Common myeloid progenitor, CD34-positive (primary cell): ENCODE data around the gene MASP2.
"Not testable (repeated sequence)": the region's sequence is repeated elsewhere in the genome, so short reads cannot be mapped to it uniquely, and the experiment has no call there.

Source experiments
- CTCF ChIA-PET: fragments of 350-600 bp; sonication (Branson Sonifier 250); formaldehyde crosslinking; loops from one replicate; lab custom pipeline; 2021; ENCODE audit warnings: antibody characterized with exemption; lab: Charles Lee
- POLR2A ChIA-PET: fragments of 350-600 bp; sonication (Branson Sonifier 250); formaldehyde crosslinking; loops from one replicate; lab custom pipeline; 2021; ENCODE audit warnings: antibody characterized with exemption; lab: Charles Lee
- DNase-seq, 3 donors: peaks; one replicate each; pipeline versions ENCODE4 v3.0.0 to v3.0.0-alpha.2; 2013
- H3K27ac ChIP-seq, 2 experiments: 1 replicate in 1 of 2; 2 replicates in 1 of 2; pipeline ENCODE4 v1.7.0; 2013; ENCODE audit warnings: inconsistent platforms in 2 of 2, low read length in 2 of 2, mild to moderate bottlenecking in 2 of 2, low read depth in 1 of 2, moderate library complexity in 1 of 2; ENCODE audit not compliant: severe bottlenecking in 2 of 2, insufficient read depth in 1 of 2, poor library complexity in 1 of 2
- H3K27me3 ChIP-seq, 5 experiments: replicated peaks in 2 of 5; 1 replicate in 3 of 5; 2 replicates in 2 of 5; pipeline versions ENCODE4 v1.6.1 to v1.7.0; 2013; ENCODE audit warnings: low read length in 4 of 5, mild to moderate bottlenecking in 2 of 5, moderate library complexity in 2 of 5, inconsistent platforms in 1 of 5; ENCODE audit not compliant: insufficient read depth in 5 of 5, control insufficient read depth in 4 of 5
- H3K36me3 ChIP-seq, 4 experiments: 1 replicate in 2 of 4; 2 replicates in 2 of 4; pipeline versions ENCODE4 v1.6.1 to v1.7.0; 2013; ENCODE audit warnings: low read length in 3 of 4, control low read depth in 1 of 4, mild to moderate bottlenecking in 1 of 4; ENCODE audit not compliant: control insufficient read depth in 4 of 4, insufficient read depth in 4 of 4
- H3K4me1 ChIP-seq, 4 experiments: 1 replicate in 3 of 4; 2 replicates in 1 of 4; pipeline versions ENCODE4 v1.6.1 to v1.7.1; 2013; ENCODE audit warnings: low read length in 3 of 4, mild to moderate bottlenecking in 3 of 4, control low read depth in 1 of 4, inconsistent platforms in 1 of 4, moderate library complexity in 1 of 4; ENCODE audit not compliant: control insufficient read depth in 4 of 4, insufficient read depth in 4 of 4; ENCODE audit errors: control extremely low read depth in 1 of 4
- H3K4me3 ChIP-seq, 7 experiments: 1 replicate in 4 of 7; 2 replicates in 3 of 7; pipeline versions ENCODE4 v1.5.1 to v1.7.0; 2013; ENCODE audit warnings: mild to moderate bottlenecking in 7 of 7, low read length in 6 of 7, moderate library complexity in 6 of 7, inconsistent platforms in 2 of 7, low read depth in 2 of 7, control low read depth in 1 of 7; ENCODE audit not compliant: insufficient read depth in 4 of 7, control insufficient read depth in 1 of 7; ENCODE audit errors: extremely low read depth in 1 of 7
- H3K9me3 ChIP-seq, 5 experiments: 1 replicate in 4 of 5; 2 replicates in 1 of 5; pipeline versions ENCODE4 v1.6.1 to v1.7.1; 2013; ENCODE audit warnings: low read length in 4 of 5, mild to moderate bottlenecking in 2 of 5, inconsistent platforms in 1 of 5, low read depth in 1 of 5, moderate library complexity in 1 of 5; ENCODE audit not compliant: control insufficient read depth in 4 of 5, insufficient read depth in 2 of 5; ENCODE audit errors: control extremely low read depth in 1 of 5
- WGBS: methylation state at CpG from one replicate; pipeline ENCODE4 v1.1.5; 2013; ENCODE audit not compliant: insufficient coverage; 5-methylcytosine and 5-hydroxymethylcytosine counted together

MASP2 gene

GRCh38 chr1:11063937-11064537 is 17.0 kb upstream of the MASP2 start:
- CTCF ChIA-PET = interaction anchor here (3.5 kb wide), 1 partner anchor 26 kb away, joined by 17 read pairs; no protein-coding TSS in a partner anchor
- H3K4me3 ChIP-seq, POLR2A ChIA-PET, H3K9me3 ChIP-seq, H3K27ac ChIP-seq, H3K27me3 ChIP-seq: not testable (repeated sequence)
- peaks cover 7 to 53% (median 28%) of the 10 kb centered on the region in 4 experiments for H3K36me3 ChIP-seq
- 95% methylated on average over 18 of the region's 18 CpGs for WGBS
- DNase-seq = peak in 2 of 3 donors; percentile 26 to 28
- peaks cover 6 to 20% (median 13%) of the 10 kb centered on the region in 4 experiments for H3K4me1 ChIP-seq

DNA sequence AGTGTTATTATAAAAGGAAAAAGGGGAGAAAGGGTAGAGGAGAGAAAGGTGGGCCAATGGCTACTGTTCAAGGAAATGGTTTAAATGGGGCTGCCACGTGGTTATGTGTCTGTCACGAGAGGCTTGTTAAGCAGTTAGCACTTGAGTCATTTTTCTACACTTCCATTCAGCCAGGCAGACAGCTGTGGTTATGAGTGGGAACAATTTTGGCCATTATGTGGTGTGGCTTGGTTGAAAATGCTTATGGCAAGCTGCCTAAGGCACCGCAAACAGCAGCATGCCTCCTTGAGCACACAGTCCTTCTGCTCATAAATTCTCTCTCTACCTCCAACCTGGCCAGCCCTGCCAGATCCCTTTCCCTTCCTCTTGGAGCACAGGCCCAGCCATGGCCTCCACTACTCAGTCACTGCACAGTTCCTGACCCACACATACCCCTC is 15.9 kb upstream of the MASP2 start:
- Histone ChIP-seq H3K36me3 (peaks cover 7 to 44% (median 20%) of the 10 kb centered on the region in 4 experiments), H3K27me3 (no peaks in the 10 kb centered on the region), H3K27ac (no peak overlapping the region), H3K9me3 (peaks cover 0 to 4% (median 0%) of the 10 kb centered on the region in 5 experiments), H3K4me3 (no peak overlapping the region), H3K4me1 (peaks cover 6 to 26% (median 19%) of the 10 kb centered on the region in 4 experiments)
- WGBS = 31% methylated on average over 2 of the region's 3 CpGs
- ChIA-PET CTCF (interaction anchor here (3.5 kb wide), 1 partner anchor 25 kb away, joined by 17 read pairs; no protein-coding TSS in a partner anchor), POLR2A (no interaction called here)
- DNase-seq = peak in 1 of 3 donors; percentile 39

DNA sequence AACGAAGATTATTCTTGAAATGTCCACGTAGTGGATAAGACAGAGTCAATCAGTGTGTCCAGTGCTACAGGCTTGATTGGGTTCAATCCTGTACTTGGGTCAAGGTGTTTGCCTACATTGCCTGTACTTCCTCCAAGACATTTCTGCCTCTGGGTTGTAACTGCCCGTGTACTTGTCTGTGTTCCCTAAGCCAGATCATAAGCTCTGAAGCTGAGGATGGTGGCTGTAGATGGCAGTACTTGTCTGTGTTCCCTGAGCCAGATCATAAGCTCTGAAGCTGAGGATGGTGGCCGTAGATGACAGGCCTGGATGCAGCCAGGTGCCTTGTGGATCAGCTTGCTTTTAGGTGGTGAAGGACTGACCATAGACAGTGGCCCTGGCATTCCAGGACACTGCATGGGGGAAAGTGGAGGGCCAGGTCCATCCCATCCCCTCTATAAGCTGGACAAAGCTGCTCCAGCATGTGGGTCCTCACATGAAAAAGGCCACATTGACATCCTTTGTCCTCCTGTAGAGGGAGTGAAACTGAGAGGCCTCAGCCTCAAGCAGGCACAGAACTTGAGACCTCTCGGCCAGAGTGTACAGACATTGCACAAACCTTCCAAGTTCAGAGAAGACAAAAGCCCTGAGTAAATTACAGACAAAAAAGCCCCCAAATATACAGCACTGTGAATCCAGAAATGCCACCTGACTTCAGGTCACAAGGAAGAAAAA is 14.8 kb upstream of the MASP2 start:
- 100% methylated on average over 2 of the region's 5 CpGs for WGBS
- H3K27ac ChIP-seq = no peak overlapping the region
- POLR2A ChIA-PET = interaction anchor here (0.6 kb wide), 1 partner anchor 10 kb away, joined by 3 read pairs; no protein-coding TSS in a partner anchor

DNA sequence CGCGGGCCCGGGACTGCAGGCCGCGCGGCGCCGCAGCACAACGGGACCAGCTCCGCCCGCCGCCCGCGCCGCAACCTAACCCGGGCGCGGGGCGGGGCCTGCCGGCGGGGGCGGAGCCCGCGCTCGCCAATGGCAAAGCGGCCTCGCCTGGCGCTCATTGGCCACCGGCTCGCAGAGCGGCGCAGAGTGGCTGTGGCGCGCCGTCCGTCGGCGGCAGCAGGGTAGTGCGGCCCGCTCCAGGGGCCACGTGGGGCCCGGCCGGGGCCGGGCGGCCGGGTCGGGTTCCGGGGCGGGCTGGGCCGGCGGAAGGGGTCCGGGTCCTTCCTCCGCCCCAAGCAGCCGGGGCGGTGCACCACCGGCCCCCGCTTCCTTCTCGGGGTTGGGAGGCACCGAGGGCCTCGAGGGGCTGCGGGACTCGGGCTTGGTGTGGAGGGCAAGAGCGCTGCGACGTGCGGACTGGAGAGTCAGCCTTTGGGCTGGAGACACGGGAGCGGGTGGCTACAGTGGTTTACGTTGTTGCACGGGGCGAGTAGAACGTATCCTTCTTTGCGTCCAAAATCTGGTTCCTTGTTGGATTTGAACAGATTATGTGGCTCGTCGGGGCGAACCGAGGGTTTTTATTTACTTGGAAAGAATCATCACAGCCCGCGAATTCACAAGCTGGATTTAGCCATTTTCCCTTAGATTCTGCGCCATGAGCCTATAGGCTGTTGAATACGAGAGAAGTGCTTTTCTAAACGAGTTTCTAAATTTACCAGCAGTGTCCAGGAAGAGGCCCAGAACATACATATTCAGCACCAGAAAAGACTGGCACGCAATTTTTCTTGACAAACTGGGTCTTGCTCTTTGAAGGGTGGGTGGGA is 13.2 kb upstream of the MASP2 start, which contains the start of gene SRM:
Gene SRM (minus strand): TSS at position 51 of the 863 bp plus-strand sequence. CDS start 75 bp downstream, outside the sequence.
- CTCF ChIA-PET = interaction anchor here (3.5 kb wide), 1 partner anchor 22 kb away, joined by 17 read pairs; no protein-coding TSS in a partner anchor
- Histone ChIP-seq H3K36me3 (peaks cover 4 to 42% (median 22%) of the 10 kb centered on the region in 4 experiments), H3K4me1 (peaks cover 6 to 27% (median 19%) of the 10 kb centered on the region in 4 experiments), H3K27ac (peak within 1 kb of the TSS in 1 of 2 experiments; percentile 80), H3K27me3 (no peaks in the 10 kb centered on the region), H3K9me3 (peaks cover 0 to 3% (median 0%) of the 10 kb centered on the region in 5 experiments), H3K4me3 (peak within 1 kb of the TSS; percentile 78 to 92 (median 84))
- peak; percentile 86 to 93 (median 93) for DNase-seq
- whole genome bisulfite sequencing = 0% methylated on average over 62 of the region's 83 CpGs
- POLR2A ChIA-PET = interaction anchor here (0.6 to 1.0 kb wide), 5 partner anchors 9 to 360 kb away, joined by 3 read pairs; partner anchors contain the start of gene TARDBP

More for the DNA sequence above, 14.8 kb upstream of the MASP2 start:
- peaks cover 6 to 27% (median 19%) of the 10 kb centered on the region in 4 experiments for H3K4me1 ChIP-seq
- CTCF ChIA-PET = interaction anchor here (0.6 to 3.5 kb wide), 3 partner anchors 24 to 632 kb away, joined by 3 to 17 read pairs (median 3); partner anchors contain the start of gene CENPS
- H3K4me3 ChIP-seq = no peak overlapping the region
- H3K27me3 ChIP-seq = no peaks in the 10 kb centered on the region
- peaks cover 0 to 4% (median 0%) of the 10 kb centered on the region in 5 experiments for H3K9me3 ChIP-seq
- H3K36me3 ChIP-seq = peaks cover 7 to 46% (median 21%) of the 10 kb centered on the region in 4 experiments
- peak in 1 of 3 donors; percentile 13 for DNase-seq

DNA sequence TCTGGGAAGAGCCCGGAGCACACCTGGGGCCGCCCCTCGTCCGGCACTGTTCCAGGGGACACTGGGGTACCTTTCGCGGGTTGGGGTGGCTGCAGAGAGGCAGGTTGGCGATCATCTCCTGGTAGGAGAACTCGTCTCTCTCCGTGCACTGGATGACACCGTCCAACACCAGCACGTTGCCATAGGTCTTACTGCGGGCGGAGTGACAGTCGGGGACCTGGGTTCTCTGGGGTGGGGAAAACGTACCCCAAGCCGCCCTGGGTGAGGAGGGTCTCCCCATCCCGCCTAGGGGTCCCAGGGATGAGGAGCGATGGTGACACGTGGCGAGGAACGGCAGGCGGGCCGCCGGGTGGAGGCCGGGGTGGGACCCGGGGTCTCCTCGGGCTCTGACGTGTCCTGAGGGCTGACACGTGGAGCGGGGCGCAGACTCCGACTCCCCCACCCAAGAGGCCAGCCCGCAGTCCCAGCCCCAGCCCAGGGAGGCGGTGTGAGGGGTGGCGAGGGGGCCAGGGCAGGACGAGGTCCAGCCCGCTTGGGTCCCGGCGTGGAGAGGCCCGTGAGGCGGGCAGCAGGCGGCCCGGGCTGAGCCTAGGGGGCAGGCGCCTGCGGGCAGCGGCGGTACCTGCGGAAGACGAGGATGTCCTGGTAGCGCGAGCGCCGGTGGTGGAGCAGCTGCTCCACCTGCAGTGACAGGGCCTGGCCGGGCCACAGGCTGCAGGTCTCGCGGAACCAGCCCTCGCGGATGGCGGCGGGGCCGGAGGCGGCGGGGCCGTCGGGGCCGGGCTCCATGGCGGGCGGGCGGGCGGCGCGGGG is 12.3 kb upstream of the MASP2 start:
- DNase-seq = peak in 1 of 3 donors; percentile 14
- Histone ChIP-seq H3K36me3 (peaks cover 2 to 43% (median 19%) of the 10 kb centered on the region in 4 experiments), H3K9me3 (no peaks in the 10 kb centered on the region), H3K4me1 (peaks cover 6 to 27% (median 19%) of the 10 kb centered on the region in 4 experiments), H3K4me3 (peak overlapping the region; percentile 44 to 91 (median 82)), H3K27ac (peak overlapping the region in 1 of 2 experiments; percentile 68), H3K27me3 (no peaks in the 10 kb centered on the region)
- CTCF ChIA-PET = no interaction called here
- WGBS = 3% methylated on average over 64 of the region's 72 CpGs
- POLR2A ChIA-PET = interaction anchor here (0.6 to 1.0 kb wide), 4 partner anchors 8 to 361 kb away, joined by 3 read pairs; no protein-coding TSS in a partner anchor
